ENCODE data around the gene PVALEF. TPM values are rescaled to one million over a fixed set of nuclear protein-coding genes. Genes with fewer than 3 reads are reported as not detected.
A peak's percentile ranks its signal among the peaks of the same experiment; 100 is the strongest.

Gene PVALEF
- polyA plus RNA-seq (2013, experiment 1 of 2) = not detected
- polyA plus RNA-seq (2013, experiment 2 of 2) = not detected

GRCh38 chr17:81165246-81166032 is at the start of gene PVALEF:
Gene PVALEF, plus strand, starts transcription at chr17:81165507. Its CDS starts 15,720 bp downstream, at chr17:81181227.
- Histone ChIP-seq H3K36me3 (ENCODE audit: control insufficient read depth in 1 of 2, insufficient read depth in 2 of 2, low read depth in 1 of 2, low read length in 2 of 2) (no peaks in the 10 kb centered on the region), H3K4me2 (ENCODE audit: low read length, poor library complexity, severe bottlenecking) (peak within 1 kb of the TSS; percentile 67), H3K9me3 (ENCODE audit: control insufficient read depth, low read length) (no peaks in the 10 kb centered on the region), H3K79me1 (replicated peaks; ENCODE audit: low read length, poor library complexity, severe bottlenecking) (no peaks in the 10 kb centered on the region), H4K91ac (ENCODE audit: low read length) (peak within 1 kb of the TSS; percentile 36), H3K9ac (ENCODE audit: low read length) (no peak within 1 kb of the TSS), H3K27me3 (ENCODE audit: control insufficient read depth in 1 of 2, insufficient read depth in 1 of 2, low read length in 2 of 2) (peaks cover 55 to 79% of the 10 kb centered on the region in 2 experiments), H3K4me3 (ENCODE audit: insufficient read depth in 1 of 2, low read depth in 1 of 2, low read length in 2 of 2) (peak within 1 kb of the TSS; percentile 24 to 33), H3K14ac (ENCODE audit: low read length in 2 of 2) (no peak within 1 kb of the TSS), H2BK120ac (ENCODE audit: low read depth, low read length) (no peak within 1 kb of the TSS), H3K4me1 (ENCODE audit: control insufficient read depth, insufficient read depth, low read depth, low read length) (peaks cover 8% of the 10 kb centered on the region), H2BK12ac (ENCODE audit: low read length in 2 of 2) (no peak within 1 kb of the TSS), H2BK5ac (ENCODE audit: low read depth, low read length, poor library complexity, severe bottlenecking) (no peak within 1 kb of the TSS), H3K4ac (ENCODE audit: low read depth in 1 of 2, low read length in 2 of 2) (no peak within 1 kb of the TSS), H2BK15ac (ENCODE audit: low read depth, poor library complexity, severe bottlenecking) (peak within 1 kb of the TSS; percentile 36), H2AK5ac (ENCODE audit: low read length, severe bottlenecking) (no peak within 1 kb of the TSS), H3K18ac (ENCODE audit: low read depth in 1 of 2, low read length in 2 of 2) (no peak within 1 kb of the TSS), H3K23ac (ENCODE audit: low read length in 2 of 2) (no peak within 1 kb of the TSS), H4K8ac (ENCODE audit: low read length) (peak within 1 kb of the TSS; percentile 33), H2AFZ (ENCODE audit: low read depth, low read length) (no peak within 1 kb of the TSS), H3K27ac (ENCODE audit: low read length, poor library complexity, severe bottlenecking) (no peak within 1 kb of the TSS)
- WGBS = 42% methylated on average over 36 of the region's 46 CpGs
- DNase-seq = peak; percentile 3

- Histone ChIP-seq H2BK15ac (ENCODE audit: low read depth, poor library complexity, severe bottlenecking) (no peak overlapping the region), H3K4me3 (ENCODE audit: insufficient read depth in 1 of 2, low read depth in 1 of 2, low read length in 2 of 2) (no peak overlapping the region), H3K9me3 (ENCODE audit: control insufficient read depth, low read length) (no peaks in the 10 kb centered on the region), H3K18ac (ENCODE audit: low read depth in 1 of 2, low read length in 2 of 2) (no peak overlapping the region), H2AFZ (ENCODE audit: low read depth, low read length) (no peak overlapping the region), H4K8ac (ENCODE audit: low read length) (no peak overlapping the region), H3K14ac (ENCODE audit: low read length in 2 of 2) (no peak overlapping the region), H3K4me1 (ENCODE audit: control insufficient read depth, insufficient read depth, low read depth, low read length) (peaks cover 26% of the 10 kb centered on the region), H2BK5ac (ENCODE audit: low read depth, low read length, poor library complexity, severe bottlenecking) (no peak overlapping the region), H3K27ac (ENCODE audit: low read length, poor library complexity, severe bottlenecking) (no peak overlapping the region), H2BK12ac (ENCODE audit: low read length in 2 of 2) (no peak overlapping the region), H4K91ac (ENCODE audit: low read length) (no peak overlapping the region), H2BK120ac (ENCODE audit: low read depth, low read length) (no peak overlapping the region), H3K4me2 (ENCODE audit: low read length, poor library complexity, severe bottlenecking) (no peak overlapping the region), H3K23ac (ENCODE audit: low read length in 2 of 2) (no peak overlapping the region), H2AK5ac (ENCODE audit: low read length, severe bottlenecking) (no peak overlapping the region), H3K9ac (ENCODE audit: low read length) (no peak overlapping the region), H3K36me3 (ENCODE audit: control insufficient read depth in 1 of 2, insufficient read depth in 2 of 2, low read depth in 1 of 2, low read length in 2 of 2) (peaks cover 0 to 65% of the 10 kb centered on the region in 2 experiments), H3K27me3 (ENCODE audit: control insufficient read depth in 1 of 2, insufficient read depth in 1 of 2, low read length in 2 of 2) (peaks cover 0 to 17% of the 10 kb centered on the region in 2 experiments), H3K79me1 (replicated peaks; ENCODE audit: low read length, poor library complexity, severe bottlenecking) (peaks cover 1% of the 10 kb centered on the region), H3K4ac (ENCODE audit: low read depth in 1 of 2, low read length in 2 of 2) (no peak overlapping the region)
- DNase-seq = no peak
- WGBS = 94% methylated on average over 21 of the region's 22 CpGs
Measured at GRCh38 chr17:81115749-81116464, 49.4 kb upstream of the PVALEF start.

GRCh38 chr17:81116704-81117103 is 48.6 kb upstream of the PVALEF start:
- Histone ChIP-seq H3K36me3 (ENCODE audit: control insufficient read depth in 1 of 2, insufficient read depth in 2 of 2, low read depth in 1 of 2, low read length in 2 of 2) (peaks cover 0 to 58% of the 10 kb centered on the region in 2 experiments), H2BK15ac (ENCODE audit: low read depth, poor library complexity, severe bottlenecking) (no peak overlapping the region), H3K4me3 (ENCODE audit: insufficient read depth in 1 of 2, low read depth in 1 of 2, low read length in 2 of 2) (no peak overlapping the region), H2BK12ac (ENCODE audit: low read length in 2 of 2) (no peak overlapping the region), H4K8ac (ENCODE audit: low read length) (no peak overlapping the region), H3K4me1 (ENCODE audit: control insufficient read depth, insufficient read depth, low read depth, low read length) (peaks cover 24% of the 10 kb centered on the region), H3K18ac (ENCODE audit: low read depth in 1 of 2, low read length in 2 of 2) (no peak overlapping the region), H2AK5ac (ENCODE audit: low read length, severe bottlenecking) (no peak overlapping the region), H3K79me1 (replicated peaks; ENCODE audit: low read length, poor library complexity, severe bottlenecking) (peaks cover 1% of the 10 kb centered on the region), H2BK5ac (ENCODE audit: low read depth, low read length, poor library complexity, severe bottlenecking) (no peak overlapping the region), H3K9ac (ENCODE audit: low read length) (no peak overlapping the region), H2AFZ (ENCODE audit: low read depth, low read length) (no peak overlapping the region), H3K4ac (ENCODE audit: low read depth in 1 of 2, low read length in 2 of 2) (no peak overlapping the region), H2BK120ac (ENCODE audit: low read depth, low read length) (no peak overlapping the region), H4K91ac (ENCODE audit: low read length) (no peak overlapping the region), H3K4me2 (ENCODE audit: low read length, poor library complexity, severe bottlenecking) (no peak overlapping the region), H3K27me3 (ENCODE audit: control insufficient read depth in 1 of 2, insufficient read depth in 1 of 2, low read length in 2 of 2) (peaks cover 0 to 25% of the 10 kb centered on the region in 2 experiments), H3K9me3 (ENCODE audit: control insufficient read depth, low read length) (no peaks in the 10 kb centered on the region), H3K14ac (ENCODE audit: low read length in 2 of 2) (no peak overlapping the region), H3K23ac (ENCODE audit: low read length in 2 of 2) (no peak overlapping the region), H3K27ac (ENCODE audit: low read length, poor library complexity, severe bottlenecking) (no peak overlapping the region)
- DNase-seq = no peak
- WGBS = 90% methylated on average over 8 of the region's 8 CpGs

DNA sequence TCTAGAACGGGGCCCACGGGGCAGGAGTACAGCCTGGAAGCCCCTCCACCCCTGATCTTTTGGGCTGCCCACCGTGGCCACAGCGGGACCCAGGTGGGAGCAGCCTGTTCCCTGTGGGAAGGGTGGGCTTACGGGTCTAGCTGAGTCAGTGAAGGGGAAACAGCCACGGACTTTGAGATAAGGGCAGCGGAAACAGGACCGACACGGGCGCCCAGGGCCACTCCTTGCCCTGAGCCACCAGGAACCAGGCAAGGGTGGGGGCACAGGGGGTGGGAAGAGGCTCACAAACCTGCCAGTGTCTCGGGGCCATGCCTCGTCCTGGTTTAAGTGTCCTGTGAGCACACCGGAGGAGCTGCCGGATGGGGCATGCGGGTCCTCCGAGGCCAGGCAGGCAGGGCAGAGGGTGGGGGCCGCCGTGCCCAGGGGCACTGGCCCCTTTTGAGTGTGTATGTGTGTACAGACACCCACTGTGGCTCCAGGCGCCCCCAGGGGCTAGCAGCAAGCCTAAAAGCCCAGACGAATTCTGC is 47.6 kb upstream of the PVALEF start:
- Histone ChIP-seq H3K9ac (ENCODE audit: low read length) (no peak overlapping the region), H3K23ac (ENCODE audit: low read length in 2 of 2) (no peak overlapping the region), H3K79me1 (replicated peaks; ENCODE audit: low read length, poor library complexity, severe bottlenecking) (no peaks in the 10 kb centered on the region), H3K27ac (ENCODE audit: low read length, poor library complexity, severe bottlenecking) (no peak overlapping the region), H2BK5ac (ENCODE audit: low read depth, low read length, poor library complexity, severe bottlenecking) (no peak overlapping the region), H3K36me3 (ENCODE audit: control insufficient read depth in 1 of 2, insufficient read depth in 2 of 2, low read depth in 1 of 2, low read length in 2 of 2) (peaks cover 0 to 48% of the 10 kb centered on the region in 2 experiments), H3K14ac (ENCODE audit: low read length in 2 of 2) (no peak overlapping the region), H2AK5ac (ENCODE audit: low read length, severe bottlenecking) (no peak overlapping the region), H2BK15ac (ENCODE audit: low read depth, poor library complexity, severe bottlenecking) (no peak overlapping the region), H3K4ac (ENCODE audit: low read depth in 1 of 2, low read length in 2 of 2) (no peak overlapping the region), H3K27me3 (ENCODE audit: control insufficient read depth in 1 of 2, insufficient read depth in 1 of 2, low read length in 2 of 2) (peaks cover 1 to 35% of the 10 kb centered on the region in 2 experiments), H3K4me1 (ENCODE audit: control insufficient read depth, insufficient read depth, low read depth, low read length) (peaks cover 24% of the 10 kb centered on the region), H3K4me3 (ENCODE audit: insufficient read depth in 1 of 2, low read depth in 1 of 2, low read length in 2 of 2) (no peak overlapping the region), H3K4me2 (ENCODE audit: low read length, poor library complexity, severe bottlenecking) (no peak overlapping the region), H2BK12ac (ENCODE audit: low read length in 2 of 2) (no peak overlapping the region), H3K9me3 (ENCODE audit: control insufficient read depth, low read length) (no peaks in the 10 kb centered on the region), H2BK120ac (ENCODE audit: low read depth, low read length) (no peak overlapping the region), H4K91ac (ENCODE audit: low read length) (no peak overlapping the region), H3K18ac (ENCODE audit: low read depth in 1 of 2, low read length in 2 of 2) (no peak overlapping the region), H2AFZ (ENCODE audit: low read depth, low read length) (no peak overlapping the region), H4K8ac (ENCODE audit: low read length) (no peak overlapping the region)
- DNase-seq = no peak
- WGBS = 87% methylated on average over 20 of the region's 20 CpGs

All from mesenchymal stem cell (in vitro differentiated cells and primary cell).